ENCODE measurements around the gene NMNAT3. TPM values are rescaled to one million over a fixed set of nuclear protein-coding genes. Genes with fewer than 3 reads are reported as not detected.
A peak's percentile ranks its signal among the peaks of the same experiment; 100 is the strongest.

NMNAT3 gene
- total RNA-seq, 1 experiment from 2014 or later = 73.6 TPM

GRCh38 chr3:139561959-139562676, 115.7 kb downstream of the NMNAT3 start:
- in situ Hi-C loops (cut with HindIII; ENCODE audit: low pct_unique_long_range_greater_than_20kb, low sequenced_read_pairs) = no loop called here
- peak; percentile 38 for DNase-seq (ENCODE audit: low read depth)

- no peak for DNase-seq (ENCODE audit: low read depth)
- in situ Hi-C loops (cut with HindIII; ENCODE audit: low pct_unique_long_range_greater_than_20kb, low sequenced_read_pairs) = no loop called here
Measured at GRCh38 chr3:139561255-139561817, 116.4 kb downstream of the NMNAT3 start.

GRCh38 chr3:139560411-139560810, 117.4 kb downstream of the NMNAT3 start:
- in situ Hi-C loops (cut with HindIII; ENCODE audit: low pct_unique_long_range_greater_than_20kb, low sequenced_read_pairs) = no loop called here

GRCh38 chr3:139559541-139559940, 118.2 kb downstream of the NMNAT3 start:
- in situ Hi-C loops (cut with HindIII; ENCODE audit: low pct_unique_long_range_greater_than_20kb, low sequenced_read_pairs) = no loop called here
- peak; percentile 52 for DNase-seq (ENCODE audit: low read depth)

More at GRCh38 chr3:139560411-139560810, 117.4 kb downstream of the NMNAT3 start:
- DNase-seq (ENCODE audit: low read depth) = no peak

- in situ Hi-C loops (cut with HindIII; ENCODE audit: low pct_unique_long_range_greater_than_20kb, low sequenced_read_pairs) = no loop called here
Measured at GRCh38 chr3:139558351-139559266, 119.2 kb downstream of the NMNAT3 start.

GRCh38 chr3:139557041-139557440, 120.7 kb downstream of the NMNAT3 start:
- DNase-seq (ENCODE audit: low read depth) = no peak
- in situ Hi-C loops (cut with HindIII; ENCODE audit: low pct_unique_long_range_greater_than_20kb, low sequenced_read_pairs) = no loop called here

More at GRCh38 chr3:139558351-139559266, 119.2 kb downstream of the NMNAT3 start:
- DNase-seq (ENCODE audit: low read depth) = no peak

GRCh38 chr3:139555249-139555648, 122.5 kb downstream of the NMNAT3 start:
- no peak for DNase-seq (ENCODE audit: low read depth)

GRCh38 chr3:139554628-139555027, 123.1 kb downstream of the NMNAT3 start:
- DNase-seq (ENCODE audit: low read depth) = no peak
- in situ Hi-C loops (cut with HindIII; ENCODE audit: low pct_unique_long_range_greater_than_20kb, low sequenced_read_pairs) = no loop called here

More at GRCh38 chr3:139555249-139555648, 122.5 kb downstream of the NMNAT3 start:
- in situ Hi-C loops (cut with HindIII; ENCODE audit: low pct_unique_long_range_greater_than_20kb, low sequenced_read_pairs) = no loop called here

GRCh38 chr3:139552632-139553365, 125.0 kb downstream of the NMNAT3 start:
- DNase-seq (ENCODE audit: low read depth) = no peak
- in situ Hi-C loops (cut with HindIII; ENCODE audit: low pct_unique_long_range_greater_than_20kb, low sequenced_read_pairs) = no loop called here

- DNase-seq (ENCODE audit: low read depth) = no peak
- in situ Hi-C loops (cut with HindIII; ENCODE audit: low pct_unique_long_range_greater_than_20kb, low sequenced_read_pairs) = no loop called here
Measured at GRCh38 chr3:139548801-139549200, 129.0 kb downstream of the NMNAT3 start.

- in situ Hi-C loops (cut with HindIII; ENCODE audit: low pct_unique_long_range_greater_than_20kb, low sequenced_read_pairs) = no loop called here
- DNase-seq (ENCODE audit: low read depth) = no peak
Measured at GRCh38 chr3:139547666-139548065, 130.1 kb downstream of the NMNAT3 start.

GRCh38 chr3:139546772-139547171, 131.0 kb downstream of the NMNAT3 start:
- DNase-seq (ENCODE audit: low read depth) = no peak
- in situ Hi-C loops (cut with HindIII; ENCODE audit: low pct_unique_long_range_greater_than_20kb, low sequenced_read_pairs) = no loop called here

GRCh38 chr3:139541532-139542288, 136.1 kb downstream of the NMNAT3 start:
- no peak for DNase-seq (ENCODE audit: low read depth)
- in situ Hi-C loops (cut with HindIII; ENCODE audit: low pct_unique_long_range_greater_than_20kb, low sequenced_read_pairs) = no loop called here

- no peak for DNase-seq (ENCODE audit: low read depth)
- in situ Hi-C loops (cut with HindIII; ENCODE audit: low pct_unique_long_range_greater_than_20kb, low sequenced_read_pairs) = no loop called here
Measured at GRCh38 chr3:139540651-139541531, 136.9 kb downstream of the NMNAT3 start.

GRCh38 chr3:139538733-139539132, 139.0 kb downstream of the NMNAT3 start:
- in situ Hi-C loops (cut with HindIII; ENCODE audit: low pct_unique_long_range_greater_than_20kb, low sequenced_read_pairs) = no loop called here
- no peak for DNase-seq (ENCODE audit: low read depth)

- in situ Hi-C loops (cut with HindIII; ENCODE audit: low pct_unique_long_range_greater_than_20kb, low sequenced_read_pairs) = no loop called here
- no peak for DNase-seq (ENCODE audit: low read depth)
Measured at GRCh38 chr3:139537795-139538621, 139.8 kb downstream of the NMNAT3 start.

All from Caki2 (cell line).